NCI-H2196 (cell line): ENCODE measurements around the gene RPL35.
"Not testable (repeated sequence)": the region's sequence is repeated elsewhere in the genome, so short reads cannot be mapped to it uniquely, and the experiment has no call there.

Source experiments
- DNase-seq: peaks from one replicate; lab custom pipeline; 2025; ENCODE audit not compliant: unreplicated experiment; lab: John Stamatoyannopoulos, UW

Gene RPL35

GRCh38 chr9:124852829-124853531 lies 8.8 kb downstream of the RPL35 start, which contains the start of gene WDR38:
TSS of gene WDR38 (plus strand) at chr9:124853460. CDS start at chr9:124853532, 72 bp downstream.
- peak; percentile 79 for DNase-seq

- DNase-seq = no peak
Measured at GRCh38 chr9:124852121-124852828, 9.5 kb downstream of the RPL35 start.

GRCh38 chr9:124849801-124850200 lies 12.0 kb downstream of the RPL35 start:
- no peak for DNase-seq

GRCh38 chr9:124846969-124847368 lies 14.8 kb downstream of the RPL35 start:
- DNase-seq = no peak

- not testable (repeated sequence) for DNase-seq
Measured at GRCh38 chr9:124846467-124846866, 15.3 kb downstream of the RPL35 start.

- no peak for DNase-seq
Measured at GRCh38 chr9:124844291-124844690, 17.5 kb downstream of the RPL35 start.

- DNase-seq = no peak
Measured at GRCh38 chr9:124843456-124844034, 18.2 kb downstream of the RPL35 start.

- DNase-seq = no peak
Measured at GRCh38 chr9:124841075-124841821, 20.5 kb downstream of the RPL35 start.

- DNase-seq = no peak
Measured at GRCh38 chr9:124840300-124840833, 21.4 kb downstream of the RPL35 start.

- DNase-seq = no peak
Measured at GRCh38 chr9:124839612-124840299, 22.0 kb downstream of the RPL35 start.

GRCh38 chr9:124838567-124839275 lies 23.0 kb downstream of the RPL35 start:
- DNase-seq = not testable (repeated sequence)

- not testable (repeated sequence) for DNase-seq
Measured at GRCh38 chr9:124838132-124838531, 23.6 kb downstream of the RPL35 start.

- DNase-seq = peak; percentile 64
Measured at GRCh38 chr9:124835026-124835557, 26.7 kb downstream of the RPL35 start.

GRCh38 chr9:124834591-124834990 lies 27.2 kb downstream of the RPL35 start:
- no peak for DNase-seq

- no peak for DNase-seq
Measured at GRCh38 chr9:124831642-124832364, 30.0 kb downstream of the RPL35 start.

- no peak for DNase-seq
Measured at GRCh38 chr9:124830593-124830992, 31.2 kb downstream of the RPL35 start.

- no peak for DNase-seq
Measured at GRCh38 chr9:124829334-124829669, 32.5 kb downstream of the RPL35 start.

GRCh38 chr9:124828489-124829333 lies 33.0 kb downstream of the RPL35 start:
- DNase-seq = no peak
